Mammary epithelial cell (primary cell): ENCODE data around the gene ZNF217.

Experiments
- EZH2 ChIP-seq: IDR thresholded peaks from 2 replicates; pipeline ENCODE4 v1.6.1; 2012; ENCODE audit warnings: low read length, inconsistent platforms, borderline replicate concordance
- TF ChIP-seq, protein P1 (sequence below), 2 donors: IDR thresholded peaks in 1 of 2; conservative IDR thresholded peaks in 1 of 2; 2 replicates each; pipeline ENCODE4 v1.5.1; 2011 to 2012; ENCODE audit warnings: inconsistent platforms in 2 of 2, low read length in 2 of 2, mild to moderate bottlenecking in 2 of 2, control low read depth in 1 of 2, low read depth in 1 of 2; ENCODE audit not compliant: insufficient read depth in 1 of 2; ENCODE audit errors: extremely low read depth in 1 of 2

- TF ChIP-seq, protein P1, sequence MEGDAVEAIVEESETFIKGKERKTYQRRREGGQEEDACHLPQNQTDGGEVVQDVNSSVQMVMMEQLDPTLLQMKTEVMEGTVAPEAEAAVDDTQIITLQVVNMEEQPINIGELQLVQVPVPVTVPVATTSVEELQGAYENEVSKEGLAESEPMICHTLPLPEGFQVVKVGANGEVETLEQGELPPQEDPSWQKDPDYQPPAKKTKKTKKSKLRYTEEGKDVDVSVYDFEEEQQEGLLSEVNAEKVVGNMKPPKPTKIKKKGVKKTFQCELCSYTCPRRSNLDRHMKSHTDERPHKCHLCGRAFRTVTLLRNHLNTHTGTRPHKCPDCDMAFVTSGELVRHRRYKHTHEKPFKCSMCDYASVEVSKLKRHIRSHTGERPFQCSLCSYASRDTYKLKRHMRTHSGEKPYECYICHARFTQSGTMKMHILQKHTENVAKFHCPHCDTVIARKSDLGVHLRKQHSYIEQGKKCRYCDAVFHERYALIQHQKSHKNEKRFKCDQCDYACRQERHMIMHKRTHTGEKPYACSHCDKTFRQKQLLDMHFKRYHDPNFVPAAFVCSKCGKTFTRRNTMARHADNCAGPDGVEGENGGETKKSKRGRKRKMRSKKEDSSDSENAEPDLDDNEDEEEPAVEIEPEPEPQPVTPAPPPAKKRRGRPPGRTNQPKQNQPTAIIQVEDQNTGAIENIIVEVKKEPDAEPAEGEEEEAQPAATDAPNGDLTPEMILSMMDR (conservative IDR thresholded peaks at IDR 0.05 in 1 of 2, IDR thresholded peaks at IDR 0.05 in 1 of 2; ENCODE audit: extremely low read depth in 1 of 2, insufficient read depth in 1 of 2, low read depth in 1 of 2, low read length in 2 of 2), result no peak
- no peak for TF ChIP-seq EZH2
Observed at GRCh38 chr20:53550280-53551187, 43.1 kb downstream of the ZNF217 start.
